Measurements from ENCODE around the gene RINT1. TPM values are rescaled to one million over a fixed set of nuclear protein-coding genes. Genes with fewer than 3 reads are reported as not detected.

RINT1 gene
- total RNA-seq, 3 donors from 2014 or later (not counting 1 experiment from before 2014, with no cell fraction given): 35.1 to 37.3 (median 37.0) TPM

DNA sequence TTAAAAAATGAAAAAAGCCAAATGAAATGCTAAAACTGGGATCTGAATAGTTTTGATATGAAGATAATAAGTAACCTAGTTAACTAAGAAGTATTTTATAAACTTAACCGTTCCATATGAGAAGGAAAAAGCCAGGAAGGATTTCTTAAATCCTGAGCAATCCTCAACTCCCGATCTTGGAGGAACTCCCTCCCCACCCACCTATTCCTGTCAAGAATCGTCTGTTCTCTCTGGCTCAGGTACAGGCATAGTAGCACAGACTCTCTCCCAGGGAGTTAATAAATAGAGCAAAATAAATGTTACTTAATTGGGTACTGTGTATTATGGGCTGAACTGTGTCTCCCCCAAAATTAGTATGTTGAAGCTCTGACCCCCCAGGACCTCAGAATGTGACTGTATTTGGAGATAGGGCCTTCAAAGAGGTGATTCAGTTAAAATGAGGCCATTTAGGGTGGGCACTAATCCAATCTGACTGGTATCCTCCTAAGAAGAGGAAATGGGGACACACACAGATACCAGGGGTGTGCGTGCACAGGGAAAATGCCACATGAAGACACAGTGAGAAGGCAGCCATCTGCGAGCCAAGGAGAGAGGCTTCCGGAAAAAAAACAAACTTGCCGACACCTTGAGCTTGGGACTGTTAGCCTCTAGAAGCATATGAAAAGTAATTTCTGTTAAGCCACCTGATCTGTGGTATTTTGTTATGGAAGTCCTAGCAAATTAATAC, 38.6 kb upstream of the RINT1 start:
- Histone ChIP-seq H3K36me3 (ENCODE audit: control insufficient read depth, insufficient read depth, low read length) (no peaks in the 10 kb centered on the region), H3K27ac (ENCODE audit: low read length) (no peak overlapping the region), H3K4me3 (ENCODE audit: low read length) (no peak overlapping the region), H3K9me3 (ENCODE audit: control insufficient read depth, insufficient read depth, low read length) (no peaks in the 10 kb centered on the region), H3K27me3 (ENCODE audit: control insufficient read depth, insufficient read depth, low read length) (no peaks in the 10 kb centered on the region), H3K4me1 (ENCODE audit: control insufficient read depth, insufficient read depth, low read length) (no peaks in the 10 kb centered on the region)
- intact Hi-C loops (cut with micrococcal nuclease): no loop called here
- Mint-ChIP-seq H3K4me3 (no peak overlapping the region), H3K4me1 (no peaks in the 10 kb centered on the region), H3K27me3 (ENCODE audit: low read depth in 2 of 2) (no peaks in the 10 kb centered on the region), H3K27ac (no peak overlapping the region), H3K9me3 (no peaks in the 10 kb centered on the region), H3K36me3 (no peaks in the 10 kb centered on the region)
- TF ChIP-seq, protein P1, sequence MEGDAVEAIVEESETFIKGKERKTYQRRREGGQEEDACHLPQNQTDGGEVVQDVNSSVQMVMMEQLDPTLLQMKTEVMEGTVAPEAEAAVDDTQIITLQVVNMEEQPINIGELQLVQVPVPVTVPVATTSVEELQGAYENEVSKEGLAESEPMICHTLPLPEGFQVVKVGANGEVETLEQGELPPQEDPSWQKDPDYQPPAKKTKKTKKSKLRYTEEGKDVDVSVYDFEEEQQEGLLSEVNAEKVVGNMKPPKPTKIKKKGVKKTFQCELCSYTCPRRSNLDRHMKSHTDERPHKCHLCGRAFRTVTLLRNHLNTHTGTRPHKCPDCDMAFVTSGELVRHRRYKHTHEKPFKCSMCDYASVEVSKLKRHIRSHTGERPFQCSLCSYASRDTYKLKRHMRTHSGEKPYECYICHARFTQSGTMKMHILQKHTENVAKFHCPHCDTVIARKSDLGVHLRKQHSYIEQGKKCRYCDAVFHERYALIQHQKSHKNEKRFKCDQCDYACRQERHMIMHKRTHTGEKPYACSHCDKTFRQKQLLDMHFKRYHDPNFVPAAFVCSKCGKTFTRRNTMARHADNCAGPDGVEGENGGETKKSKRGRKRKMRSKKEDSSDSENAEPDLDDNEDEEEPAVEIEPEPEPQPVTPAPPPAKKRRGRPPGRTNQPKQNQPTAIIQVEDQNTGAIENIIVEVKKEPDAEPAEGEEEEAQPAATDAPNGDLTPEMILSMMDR (IDR thresholded peaks at IDR 0.05): no peak
- DNase-seq: no peak
- 95% methylated on average over 4 of the region's 7 CpGs for WGBS (ENCODE audit: insufficient coverage)
- no peak for ATAC-seq

DNA sequence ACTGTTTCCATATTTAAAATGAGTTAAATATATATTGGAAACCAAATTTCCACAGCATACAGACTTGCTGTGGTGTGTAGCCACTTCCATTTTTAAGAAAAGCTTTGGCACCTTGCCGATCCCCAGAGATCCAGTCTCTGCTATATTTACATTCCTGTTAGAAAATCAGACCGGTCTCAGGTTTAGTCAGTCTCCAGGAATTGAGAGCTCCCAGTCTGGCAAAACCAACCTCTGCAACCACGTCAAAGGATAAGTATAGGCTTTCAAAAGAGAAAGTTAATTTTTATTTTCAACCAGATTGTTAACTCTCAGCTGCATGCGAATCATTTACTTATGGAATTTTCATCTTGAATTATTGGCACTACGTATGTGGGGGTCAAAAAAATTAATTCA, 38.1 kb upstream of the RINT1 start:
- Histone ChIP-seq H3K9me3 (ENCODE audit: control insufficient read depth, insufficient read depth, low read length) (no peaks in the 10 kb centered on the region), H3K4me3 (ENCODE audit: low read length) (no peak overlapping the region), H3K36me3 (ENCODE audit: control insufficient read depth, insufficient read depth, low read length) (no peaks in the 10 kb centered on the region), H3K27ac (ENCODE audit: low read length) (no peak overlapping the region), H3K27me3 (ENCODE audit: control insufficient read depth, insufficient read depth, low read length) (no peaks in the 10 kb centered on the region), H3K4me1 (ENCODE audit: control insufficient read depth, insufficient read depth, low read length) (no peaks in the 10 kb centered on the region)
- TF ChIP-seq, protein P1 (IDR thresholded peaks at IDR 0.05): no peak
- Mint-ChIP-seq H3K4me3 (no peak overlapping the region), H3K27ac (no peak overlapping the region), H3K4me1 (no peaks in the 10 kb centered on the region), H3K9me3 (no peaks in the 10 kb centered on the region), H3K36me3 (no peaks in the 10 kb centered on the region), H3K27me3 (ENCODE audit: low read depth in 2 of 2) (no peaks in the 10 kb centered on the region)
- ATAC-seq (no peak), DNase-seq (no peak)
- WGBS (ENCODE audit: insufficient coverage): 96% methylated on average over 5 of the region's 5 CpGs
- intact Hi-C loops (cut with micrococcal nuclease): no loop called here

GRCh38 chr7:105496521-105496920, 35.5 kb upstream of the RINT1 start:
- H3K4me3 ChIP-seq (ENCODE audit: low read length): no peak overlapping the region
- H3K4me1 Mint-ChIP-seq: no peaks in the 10 kb centered on the region
- H3K27me3 ChIP-seq (ENCODE audit: control insufficient read depth, insufficient read depth, low read length): no peaks in the 10 kb centered on the region
- H3K36me3 ChIP-seq (ENCODE audit: control insufficient read depth, insufficient read depth, low read length): no peaks in the 10 kb centered on the region
- no peaks in the 10 kb centered on the region for H3K27me3 Mint-ChIP-seq (ENCODE audit: low read depth in 2 of 2)
- H3K27ac ChIP-seq (ENCODE audit: low read length): no peak overlapping the region
- H3K4me3 Mint-ChIP-seq: no peak overlapping the region
- WGBS (ENCODE audit: insufficient coverage): 92% methylated on average over 1 of the region's 2 CpGs
- no peak overlapping the region for H3K27ac Mint-ChIP-seq
- H3K4me1 ChIP-seq (ENCODE audit: control insufficient read depth, insufficient read depth, low read length): no peaks in the 10 kb centered on the region
- ATAC-seq (no peak), DNase-seq (no peak)
- TF ChIP-seq, protein P1 (IDR thresholded peaks at IDR 0.05): no peak
- H3K9me3 ChIP-seq (ENCODE audit: control insufficient read depth, insufficient read depth, low read length): no peaks in the 10 kb centered on the region
- no peaks in the 10 kb centered on the region for H3K9me3 Mint-ChIP-seq
- intact Hi-C loops (cut with micrococcal nuclease): no loop called here
- H3K36me3 Mint-ChIP-seq: no peaks in the 10 kb centered on the region

GRCh38 chr7:105497016-105497415, 35.0 kb upstream of the RINT1 start:
- intact Hi-C loops (cut with micrococcal nuclease): no loop called here
- 100% methylated on average over 4 of the region's 5 CpGs for WGBS (ENCODE audit: insufficient coverage)
- TF ChIP-seq, protein P1 (IDR thresholded peaks at IDR 0.05): no peak

More at GRCh38 chr7:105497016-105497415, 35.0 kb upstream of the RINT1 start:
- H3K4me3 ChIP-seq (ENCODE audit: low read length): no peak overlapping the region
- H3K9me3 Mint-ChIP-seq: no peaks in the 10 kb centered on the region
- no peaks in the 10 kb centered on the region for H3K36me3 ChIP-seq (ENCODE audit: control insufficient read depth, insufficient read depth, low read length)
- no peaks in the 10 kb centered on the region for H3K27me3 Mint-ChIP-seq (ENCODE audit: low read depth in 2 of 2)
- ATAC-seq (no peak), DNase-seq (no peak)
- no peaks in the 10 kb centered on the region for H3K4me1 Mint-ChIP-seq
- H3K27me3 ChIP-seq (ENCODE audit: control insufficient read depth, insufficient read depth, low read length): no peaks in the 10 kb centered on the region
- no peak overlapping the region for H3K27ac ChIP-seq (ENCODE audit: low read length)
- no peaks in the 10 kb centered on the region for H3K36me3 Mint-ChIP-seq
- no peak overlapping the region for H3K4me3 Mint-ChIP-seq
- no peak overlapping the region for H3K27ac Mint-ChIP-seq
- no peaks in the 10 kb centered on the region for H3K4me1 ChIP-seq (ENCODE audit: control insufficient read depth, insufficient read depth, low read length)
- H3K9me3 ChIP-seq (ENCODE audit: control insufficient read depth, insufficient read depth, low read length): no peaks in the 10 kb centered on the region
